HG02885 (cell line): ENCODE results near the gene OTOS.

Experiments
- ATAC-seq: cut with Tn5 transposase; IDR thresholded peaks from one replicate; pipeline ENCODE4 v1.9.1; 2021; ENCODE audit warnings: mild to moderate bottlenecking; ENCODE audit not compliant: unreplicated experiment, poor library complexity

The OTOS gene

GRCh38 chr2:240126731-240127130 is 13.7 kb downstream of the OTOS start:
- no peak for ATAC-seq

- no peak for ATAC-seq
These were observed 14.7 kb downstream of the OTOS start for GRCh38 chr2:240125742-240126141.

- no peak for ATAC-seq
These were observed 15.8 kb downstream of the OTOS start for GRCh38 chr2:240124651-240125030.

- ATAC-seq = no peak
These were observed 16.4 kb downstream of the OTOS start for GRCh38 chr2:240123821-240124650.

- ATAC-seq = no peak
These were observed 18.8 kb downstream of the OTOS start for GRCh38 chr2:240121675-240122074.

GRCh38 chr2:240121190-240121589 is 19.3 kb downstream of the OTOS start:
- no peak for ATAC-seq

- ATAC-seq = no peak
These were observed 26.2 kb downstream of the OTOS start for GRCh38 chr2:240114233-240114632.

- ATAC-seq = no peak
These were observed 27.4 kb downstream of the OTOS start for GRCh38 chr2:240112914-240113690.

- ATAC-seq = no peak
These were observed 29.2 kb downstream of the OTOS start for GRCh38 chr2:240111253-240111652.

- ATAC-seq = no peak
These were observed 31.1 kb downstream of the OTOS start for GRCh38 chr2:240109386-240109785.

GRCh38 chr2:240107477-240107796 is 33.0 kb downstream of the OTOS start:
- no peak for ATAC-seq

GRCh38 chr2:240106765-240107476 is 33.5 kb downstream of the OTOS start:
- no peak for ATAC-seq

- no peak for ATAC-seq
These were observed 34.5 kb downstream of the OTOS start for GRCh38 chr2:240105982-240106381.

- no peak for ATAC-seq
These were observed 37.3 kb downstream of the OTOS start for GRCh38 chr2:240103136-240103535.

- ATAC-seq = no peak
These were observed 42.1 kb downstream of the OTOS start for GRCh38 chr2:240098349-240098748.

GRCh38 chr2:240095556-240096523 is 44.6 kb downstream of the OTOS start:
- ATAC-seq = no peak

GRCh38 chr2:240089306-240089705 is 51.2 kb downstream of the OTOS start:
- ATAC-seq = no peak
